ENCODE data around the gene FAM180B.

Gene FAM180B

DNA sequence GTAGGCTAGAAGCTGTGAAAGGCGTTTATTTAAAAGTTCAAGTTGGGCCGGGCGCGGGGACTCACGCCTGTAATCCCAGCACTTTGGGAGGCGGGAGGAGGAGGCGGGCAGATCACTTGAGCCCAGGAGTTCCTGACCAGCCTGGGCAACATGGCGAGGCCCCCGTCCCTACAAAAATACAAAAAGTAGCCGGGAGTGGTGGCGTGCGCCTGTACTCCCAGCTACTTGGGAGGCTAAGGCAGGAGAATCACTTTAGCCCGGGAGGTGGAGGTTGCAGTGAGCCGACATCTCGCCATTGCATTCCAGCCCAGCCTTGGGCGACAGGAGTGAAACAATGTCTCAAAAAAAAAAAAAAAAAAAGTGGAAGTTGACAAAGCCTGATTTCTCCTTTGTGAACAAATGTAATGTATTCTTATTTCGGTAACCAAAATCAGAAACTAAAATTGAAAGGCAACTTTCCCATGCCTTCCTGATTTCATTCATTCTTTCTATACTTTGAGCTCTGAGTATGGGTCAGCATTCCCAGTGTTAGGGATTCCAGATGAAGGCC lies 20.3 kb upstream of the FAM180B start:
- CTCF ChIA-PET, result interaction anchor here (0.5 to 4.1 kb wide), 5 partner anchors 10 to 540 kb away, joined by 3 to 16 read pairs (median 3); partner anchors contain the start of gene CELF1
- TF ChIP-seq, protein P1, sequence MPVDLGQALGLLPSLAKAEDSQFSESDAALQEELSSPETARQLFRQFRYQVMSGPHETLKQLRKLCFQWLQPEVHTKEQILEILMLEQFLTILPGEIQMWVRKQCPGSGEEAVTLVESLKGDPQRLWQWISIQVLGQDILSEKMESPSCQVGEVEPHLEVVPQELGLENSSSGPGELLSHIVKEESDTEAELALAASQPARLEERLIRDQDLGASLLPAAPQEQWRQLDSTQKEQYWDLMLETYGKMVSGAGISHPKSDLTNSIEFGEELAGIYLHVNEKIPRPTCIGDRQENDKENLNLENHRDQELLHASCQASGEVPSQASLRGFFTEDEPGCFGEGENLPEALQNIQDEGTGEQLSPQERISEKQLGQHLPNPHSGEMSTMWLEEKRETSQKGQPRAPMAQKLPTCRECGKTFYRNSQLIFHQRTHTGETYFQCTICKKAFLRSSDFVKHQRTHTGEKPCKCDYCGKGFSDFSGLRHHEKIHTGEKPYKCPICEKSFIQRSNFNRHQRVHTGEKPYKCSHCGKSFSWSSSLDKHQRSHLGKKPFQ (tag by site-specific recombination; IDR thresholded peaks at IDR 0.05), result no peak
- TF ChIP-seq ZNF621 (tag by site-specific recombination; IDR thresholded peaks at IDR 0.05), result no peak
- TF ChIP-seq PRDM1 (tag by site-specific recombination; IDR thresholded peaks at IDR 0.05), result peak; percentile 81
- no peak for TF ChIP-seq SCRT2 (tag by site-specific recombination; IDR thresholded peaks at IDR 0.05)
- TF ChIP-seq, protein P2, sequence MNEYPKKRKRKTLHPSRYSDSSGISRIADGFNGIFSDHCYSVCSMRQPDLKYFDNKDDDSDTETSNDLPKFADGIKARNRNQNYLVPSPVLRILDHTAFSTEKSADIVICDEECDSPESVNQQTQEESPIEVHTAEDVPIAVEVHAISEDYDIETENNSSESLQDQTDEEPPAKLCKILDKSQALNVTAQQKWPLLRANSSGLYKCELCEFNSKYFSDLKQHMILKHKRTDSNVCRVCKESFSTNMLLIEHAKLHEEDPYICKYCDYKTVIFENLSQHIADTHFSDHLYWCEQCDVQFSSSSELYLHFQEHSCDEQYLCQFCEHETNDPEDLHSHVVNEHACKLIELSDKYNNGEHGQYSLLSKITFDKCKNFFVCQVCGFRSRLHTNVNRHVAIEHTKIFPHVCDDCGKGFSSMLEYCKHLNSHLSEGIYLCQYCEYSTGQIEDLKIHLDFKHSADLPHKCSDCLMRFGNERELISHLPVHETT (tag by site-specific recombination; IDR thresholded peaks at IDR 0.05), result no peak
- peak; percentile 70 for TF ChIP-seq SP2 (tag by site-specific recombination; IDR thresholded peaks at IDR 0.05)
- no peak for TF ChIP-seq GLIS2 (tag by site-specific recombination; IDR thresholded peaks at IDR 0.05)
- TF ChIP-seq, protein P3, sequence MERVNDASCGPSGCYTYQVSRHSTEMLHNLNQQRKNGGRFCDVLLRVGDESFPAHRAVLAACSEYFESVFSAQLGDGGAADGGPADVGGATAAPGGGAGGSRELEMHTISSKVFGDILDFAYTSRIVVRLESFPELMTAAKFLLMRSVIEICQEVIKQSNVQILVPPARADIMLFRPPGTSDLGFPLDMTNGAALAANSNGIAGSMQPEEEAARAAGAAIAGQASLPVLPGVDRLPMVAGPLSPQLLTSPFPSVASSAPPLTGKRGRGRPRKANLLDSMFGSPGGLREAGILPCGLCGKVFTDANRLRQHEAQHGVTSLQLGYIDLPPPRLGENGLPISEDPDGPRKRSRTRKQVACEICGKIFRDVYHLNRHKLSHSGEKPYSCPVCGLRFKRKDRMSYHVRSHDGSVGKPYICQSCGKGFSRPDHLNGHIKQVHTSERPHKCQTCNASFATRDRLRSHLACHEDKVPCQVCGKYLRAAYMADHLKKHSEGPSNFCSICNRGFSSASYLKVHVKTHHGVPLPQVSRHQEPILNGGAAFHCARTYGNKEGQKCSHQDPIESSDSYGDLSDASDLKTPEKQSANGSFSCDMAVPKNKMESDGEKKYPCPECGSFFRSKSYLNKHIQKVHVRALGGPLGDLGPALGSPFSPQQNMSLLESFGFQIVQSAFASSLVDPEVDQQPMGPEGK (tag by site-specific recombination; IDR thresholded peaks at IDR 0.05), result 0 out of 2 replicates have a peak, but pooled peaks have one; percentile 3
- TF ChIP-seq, protein P4, sequence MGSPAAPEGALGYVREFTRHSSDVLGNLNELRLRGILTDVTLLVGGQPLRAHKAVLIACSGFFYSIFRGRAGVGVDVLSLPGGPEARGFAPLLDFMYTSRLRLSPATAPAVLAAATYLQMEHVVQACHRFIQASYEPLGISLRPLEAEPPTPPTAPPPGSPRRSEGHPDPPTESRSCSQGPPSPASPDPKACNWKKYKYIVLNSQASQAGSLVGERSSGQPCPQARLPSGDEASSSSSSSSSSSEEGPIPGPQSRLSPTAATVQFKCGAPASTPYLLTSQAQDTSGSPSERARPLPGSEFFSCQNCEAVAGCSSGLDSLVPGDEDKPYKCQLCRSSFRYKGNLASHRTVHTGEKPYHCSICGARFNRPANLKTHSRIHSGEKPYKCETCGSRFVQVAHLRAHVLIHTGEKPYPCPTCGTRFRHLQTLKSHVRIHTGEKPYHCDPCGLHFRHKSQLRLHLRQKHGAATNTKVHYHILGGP (tag by site-specific recombination; IDR thresholded peaks at IDR 0.05), result no peak
- TF ChIP-seq, protein P5, sequence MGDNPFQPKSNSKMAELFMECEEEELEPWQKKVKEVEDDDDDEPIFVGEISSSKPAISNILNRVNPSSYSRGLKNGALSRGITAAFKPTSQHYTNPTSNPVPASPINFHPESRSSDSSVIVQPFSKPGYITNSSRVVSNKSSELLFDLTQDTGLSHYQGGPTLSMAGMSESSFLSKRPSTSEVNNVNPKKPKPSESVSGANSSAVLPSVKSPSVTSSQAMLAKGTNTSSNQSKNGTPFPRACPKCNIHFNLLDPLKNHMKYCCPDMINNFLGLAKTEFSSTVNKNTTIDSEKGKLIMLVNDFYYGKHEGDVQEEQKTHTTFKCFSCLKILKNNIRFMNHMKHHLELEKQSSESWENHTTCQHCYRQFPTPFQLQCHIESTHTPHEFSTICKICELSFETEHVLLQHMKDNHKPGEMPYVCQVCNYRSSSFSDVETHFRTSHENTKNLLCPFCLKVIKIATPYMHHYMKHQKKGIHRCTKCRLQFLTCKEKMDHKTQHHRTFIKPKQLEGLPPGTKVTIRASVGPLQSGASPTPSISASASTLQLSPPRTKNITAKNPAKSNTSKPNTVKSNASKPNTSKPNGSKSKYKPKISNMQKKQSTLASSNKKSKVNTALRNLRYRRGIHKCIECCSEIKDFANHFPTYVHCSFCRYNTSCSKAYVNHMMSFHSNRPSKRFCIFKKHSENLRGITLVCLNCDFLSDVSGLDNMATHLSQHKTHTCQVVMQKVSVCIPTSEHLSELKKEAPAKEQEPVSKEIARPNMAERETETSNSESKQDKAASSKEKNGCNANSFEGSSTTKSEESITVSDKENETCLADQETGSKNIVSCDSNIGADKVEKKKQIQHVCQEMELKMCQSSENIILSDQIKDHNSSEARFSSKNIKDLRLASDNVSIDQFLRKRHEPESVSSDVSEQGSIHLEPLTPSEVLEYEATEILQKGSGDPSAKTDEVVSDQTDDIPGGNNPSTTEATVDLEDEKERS (tag by site-specific recombination; IDR thresholded peaks at IDR 0.05), result peak; percentile 88
- no peak for TF ChIP-seq ZXDB (tag by site-specific recombination; IDR thresholded peaks at IDR 0.05)
- TF ChIP-seq, protein P6, sequence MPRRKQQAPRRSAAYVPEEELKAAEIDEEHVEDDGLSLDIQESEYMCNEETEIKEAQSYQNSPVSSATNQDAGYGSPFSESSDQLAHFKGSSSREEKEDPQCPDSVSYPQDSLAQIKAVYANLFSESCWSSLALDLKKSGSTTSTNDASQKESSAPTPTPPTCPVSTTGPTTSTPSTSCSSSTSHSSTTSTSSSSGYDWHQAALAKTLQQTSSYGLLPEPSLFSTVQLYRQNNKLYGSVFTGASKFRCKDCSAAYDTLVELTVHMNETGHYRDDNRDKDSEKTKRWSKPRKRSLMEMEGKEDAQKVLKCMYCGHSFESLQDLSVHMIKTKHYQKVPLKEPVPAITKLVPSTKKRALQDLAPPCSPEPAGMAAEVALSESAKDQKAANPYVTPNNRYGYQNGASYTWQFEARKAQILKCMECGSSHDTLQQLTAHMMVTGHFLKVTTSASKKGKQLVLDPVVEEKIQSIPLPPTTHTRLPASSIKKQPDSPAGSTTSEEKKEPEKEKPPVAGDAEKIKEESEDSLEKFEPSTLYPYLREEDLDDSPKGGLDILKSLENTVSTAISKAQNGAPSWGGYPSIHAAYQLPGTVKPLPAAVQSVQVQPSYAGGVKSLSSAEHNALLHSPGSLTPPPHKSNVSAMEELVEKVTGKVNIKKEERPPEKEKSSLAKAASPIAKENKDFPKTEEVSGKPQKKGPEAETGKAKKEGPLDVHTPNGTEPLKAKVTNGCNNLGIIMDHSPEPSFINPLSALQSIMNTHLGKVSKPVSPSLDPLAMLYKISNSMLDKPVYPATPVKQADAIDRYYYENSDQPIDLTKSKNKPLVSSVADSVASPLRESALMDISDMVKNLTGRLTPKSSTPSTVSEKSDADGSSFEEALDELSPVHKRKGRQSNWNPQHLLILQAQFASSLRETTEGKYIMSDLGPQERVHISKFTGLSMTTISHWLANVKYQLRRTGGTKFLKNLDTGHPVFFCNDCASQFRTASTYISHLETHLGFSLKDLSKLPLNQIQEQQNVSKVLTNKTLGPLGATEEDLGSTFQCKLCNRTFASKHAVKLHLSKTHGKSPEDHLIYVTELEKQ (tag by site-specific recombination; IDR thresholded peaks at IDR 0.05; ENCODE audit: borderline replicate concordance), result no peak
- TF ChIP-seq ZNF274 (IDR thresholded peaks at IDR 0.05; ENCODE audit: low read length), result no peak
- no peak for TF ChIP-seq ZNF274 (tag by site-specific recombination; IDR thresholded peaks at IDR 0.05; ENCODE audit: borderline replicate concordance)
- 0 out of 2 replicates have a peak, but pooled peaks have one; percentile 39 for TF ChIP-seq ZNF335 (tag by site-specific recombination; conservative IDR thresholded peaks at IDR 0.05)
- peak; percentile 24; the same call in 1 of the 2 replicates for TF ChIP-seq SP3 (tag by site-specific recombination; IDR thresholded peaks at IDR 0.05)
- no peak for TF ChIP-seq OVOL3 (tag by site-specific recombination; IDR thresholded peaks at IDR 0.05)
- TF ChIP-seq, protein P7, sequence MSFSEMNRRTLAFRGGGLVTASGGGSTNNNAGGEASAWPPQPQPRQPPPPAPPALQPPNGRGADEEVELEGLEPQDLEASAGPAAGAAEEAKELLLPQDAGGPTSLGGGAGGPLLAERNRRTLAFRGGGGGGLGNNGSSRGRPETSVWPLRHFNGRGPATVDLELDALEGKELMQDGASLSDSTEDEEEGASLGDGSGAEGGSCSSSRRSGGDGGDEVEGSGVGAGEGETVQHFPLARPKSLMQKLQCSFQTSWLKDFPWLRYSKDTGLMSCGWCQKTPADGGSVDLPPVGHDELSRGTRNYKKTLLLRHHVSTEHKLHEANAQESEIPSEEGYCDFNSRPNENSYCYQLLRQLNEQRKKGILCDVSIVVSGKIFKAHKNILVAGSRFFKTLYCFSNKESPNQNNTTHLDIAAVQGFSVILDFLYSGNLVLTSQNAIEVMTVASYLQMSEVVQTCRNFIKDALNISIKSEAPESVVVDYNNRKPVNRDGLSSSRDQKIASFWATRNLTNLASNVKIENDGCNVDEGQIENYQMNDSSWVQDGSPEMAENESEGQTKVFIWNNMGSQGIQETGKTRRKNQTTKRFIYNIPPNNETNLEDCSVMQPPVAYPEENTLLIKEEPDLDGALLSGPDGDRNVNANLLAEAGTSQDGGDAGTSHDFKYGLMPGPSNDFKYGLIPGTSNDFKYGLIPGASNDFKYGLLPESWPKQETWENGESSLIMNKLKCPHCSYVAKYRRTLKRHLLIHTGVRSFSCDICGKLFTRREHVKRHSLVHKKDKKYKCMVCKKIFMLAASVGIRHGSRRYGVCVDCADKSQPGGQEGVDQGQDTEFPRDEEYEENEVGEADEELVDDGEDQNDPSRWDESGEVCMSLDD (tag by site-specific recombination; IDR thresholded peaks at IDR 0.05), result no peak
- no peak for TF ChIP-seq ZNF510 (tag by site-specific recombination; IDR thresholded peaks at IDR 0.05; ENCODE audit: insufficient replicate concordance)
- TF ChIP-seq ZFP41 (tag by site-specific recombination; IDR thresholded peaks at IDR 0.05; ENCODE audit: borderline replicate concordance), result no peak
- TF ChIP-seq ZNF292 (tag by site-specific recombination; IDR thresholded peaks at IDR 0.05; ENCODE audit: borderline replicate concordance, low read depth), result no peak

More for the DNA sequence above, 20.3 kb upstream of the FAM180B start:
- no peaks in the 10 kb centered on the region for H3K4me1 ChIP-seq (ENCODE audit: control insufficient read depth, insufficient read depth, low read length)
- POLR2A ChIA-PET, result interaction anchor here (0.5 to 5.0 kb wide), 3 partner anchors 12 to 154 kb away, joined by 3 to 31 read pairs (median 4); partner anchors contain the start of genes KBTBD4 and NDUFS3
- H3K9me3 ChIP-seq (ENCODE audit: control insufficient read depth, insufficient read depth, low read depth, low read length), result no peaks in the 10 kb centered on the region
- H3K36me3 ChIP-seq (ENCODE audit: control insufficient read depth in 2 of 2, insufficient read depth in 1 of 2, low read length in 2 of 2), result peaks cover 10 to 30% of the 10 kb centered on the region in 2 experiments; a peak in 2 of 3 replicates
- H3K4me3 ChIP-seq (ENCODE audit: low read depth, low read length), result peak overlapping the region; percentile 80
- H3K27ac ChIP-seq (ENCODE audit: extremely low read depth, low read depth, low read length), result peak overlapping the region; percentile 93

Measured in HEK293 (cell line).